ENCODE measurements around the gene ATP8A2. TPM values are rescaled to one million over a fixed set of nuclear protein-coding genes. Genes with fewer than 3 reads are reported as not detected.

Gene ATP8A2
- total RNA-seq, 1 donor = 0.72 TPM

- Histone ChIP-seq H2AFZ (ENCODE audit: low read length) (no peak overlapping the region), H3K79me2 (ENCODE audit: insufficient read depth, low read length) (no peaks in the 10 kb centered on the region), H4K20me1 (ENCODE audit: insufficient read depth, low read length) (no peaks in the 10 kb centered on the region), H3K4me2 (ENCODE audit: insufficient read depth, low read length) (no peak overlapping the region), H3K4me1 (ENCODE audit: insufficient read depth, low read length) (no peaks in the 10 kb centered on the region), H3K27ac (ENCODE audit: low read depth, low read length) (no peak overlapping the region), H3K27me3 (ENCODE audit: insufficient read depth, low read length) (no peaks in the 10 kb centered on the region), H3K9me3 (ENCODE audit: low read depth, low read length) (no peaks in the 10 kb centered on the region), H3K36me3 (ENCODE audit: insufficient read depth, low read length) (no peaks in the 10 kb centered on the region), H3K4me3 (ENCODE audit: insufficient read depth, low read length) (no peak overlapping the region)
- no peak for TF ChIP-seq CTCF (IDR thresholded peaks at IDR 0.05; ENCODE audit: extremely low read depth, low read depth, low read length)
- DNase-seq (ENCODE audit: insufficient read length, low spot score, missing footprints) = no peak
Measured at GRCh38 chr13:26042785-26043184, 671.0 kb downstream of the ATP8A2 start.

- H4K20me1 ChIP-seq (ENCODE audit: insufficient read depth, low read length) = no peaks in the 10 kb centered on the region
- no peak overlapping the region for H3K27ac ChIP-seq (ENCODE audit: low read depth, low read length)
- no peak for TF ChIP-seq CTCF (IDR thresholded peaks at IDR 0.05; ENCODE audit: extremely low read depth, low read depth, low read length)
- no peaks in the 10 kb centered on the region for H3K4me1 ChIP-seq (ENCODE audit: insufficient read depth, low read length)
- no peak overlapping the region for H2AFZ ChIP-seq (ENCODE audit: low read length)
- no peaks in the 10 kb centered on the region for H3K9me3 ChIP-seq (ENCODE audit: low read depth, low read length)
- DNase-seq (ENCODE audit: insufficient read length, low spot score, missing footprints) = no peak
- H3K79me2 ChIP-seq (ENCODE audit: insufficient read depth, low read length) = no peaks in the 10 kb centered on the region
- no peak overlapping the region for H3K4me3 ChIP-seq (ENCODE audit: insufficient read depth, low read length)
- H3K27me3 ChIP-seq (ENCODE audit: insufficient read depth, low read length) = peaks cover 19% of the 10 kb centered on the region
- no peaks in the 10 kb centered on the region for H3K36me3 ChIP-seq (ENCODE audit: insufficient read depth, low read length)
- H3K4me2 ChIP-seq (ENCODE audit: insufficient read depth, low read length) = no peak overlapping the region
Measured at GRCh38 chr13:26045142-26045541, 673.4 kb downstream of the ATP8A2 start.

GRCh38 chr13:26046639-26047038 lies 674.9 kb downstream of the ATP8A2 start:
- no peaks in the 10 kb centered on the region for H4K20me1 ChIP-seq (ENCODE audit: insufficient read depth, low read length)
- DNase-seq (ENCODE audit: insufficient read length, low spot score, missing footprints) = no peak
- no peak overlapping the region for H2AFZ ChIP-seq (ENCODE audit: low read length)
- no peaks in the 10 kb centered on the region for H3K9me3 ChIP-seq (ENCODE audit: low read depth, low read length)
- H3K27me3 ChIP-seq (ENCODE audit: insufficient read depth, low read length) = peaks cover 30% of the 10 kb centered on the region
- no peak overlapping the region for H3K4me3 ChIP-seq (ENCODE audit: insufficient read depth, low read length)
- H3K36me3 ChIP-seq (ENCODE audit: insufficient read depth, low read length) = no peaks in the 10 kb centered on the region
- no peak overlapping the region for H3K27ac ChIP-seq (ENCODE audit: low read depth, low read length)
- no peaks in the 10 kb centered on the region for H3K4me1 ChIP-seq (ENCODE audit: insufficient read depth, low read length)
- no peak overlapping the region for H3K4me2 ChIP-seq (ENCODE audit: insufficient read depth, low read length)
- H3K79me2 ChIP-seq (ENCODE audit: insufficient read depth, low read length) = no peaks in the 10 kb centered on the region
- no peak for TF ChIP-seq CTCF (IDR thresholded peaks at IDR 0.05; ENCODE audit: extremely low read depth, low read depth, low read length)

GRCh38 chr13:26047040-26047439 lies 675.3 kb downstream of the ATP8A2 start:
- DNase-seq (ENCODE audit: insufficient read length, low spot score, missing footprints) = peak; percentile 83
- no peaks in the 10 kb centered on the region for H3K9me3 ChIP-seq (ENCODE audit: low read depth, low read length)
- no peaks in the 10 kb centered on the region for H3K4me1 ChIP-seq (ENCODE audit: insufficient read depth, low read length)
- peaks cover 33% of the 10 kb centered on the region for H3K27me3 ChIP-seq (ENCODE audit: insufficient read depth, low read length)
- no peak overlapping the region for H3K4me3 ChIP-seq (ENCODE audit: insufficient read depth, low read length)
- no peaks in the 10 kb centered on the region for H3K79me2 ChIP-seq (ENCODE audit: insufficient read depth, low read length)
- no peak overlapping the region for H3K4me2 ChIP-seq (ENCODE audit: insufficient read depth, low read length)
- H2AFZ ChIP-seq (ENCODE audit: low read length) = no peak overlapping the region
- no peaks in the 10 kb centered on the region for H4K20me1 ChIP-seq (ENCODE audit: insufficient read depth, low read length)
- H3K27ac ChIP-seq (ENCODE audit: low read depth, low read length) = no peak overlapping the region
- no peaks in the 10 kb centered on the region for H3K36me3 ChIP-seq (ENCODE audit: insufficient read depth, low read length)
- TF ChIP-seq CTCF (IDR thresholded peaks at IDR 0.05; ENCODE audit: extremely low read depth, low read depth, low read length) = no peak

Data from osteoblast (primary cell).